Testis (tissue), 3 donors: ENCODE results near the gene PAQR8. TPM values are rescaled to one million over a fixed set of nuclear protein-coding genes. Genes with fewer than 3 reads are reported as not detected.

Experiments
- DNase-seq: peaks from one replicate; pipeline ENCODE4 v3.0.0-alpha.2; 2019
- H3K27ac ChIP-seq, 2 donors: fragments of 200-600 bp; sonication (generic); one replicate each; pipeline ENCODE4 v1.5.1; 2019
- H3K27me3 ChIP-seq: fragments of 200-600 bp; sonication (generic); one replicate; pipeline ENCODE4 v1.5.1; 2019
- H3K36me3 ChIP-seq: fragments of 200-600 bp; sonication (generic); one replicate; pipeline ENCODE4 v1.5.1; 2017; ENCODE audit warnings: low read depth; ENCODE audit errors: missing control alignments
- H3K4me1 ChIP-seq: fragments of 200-600 bp; sonication (generic); one replicate; pipeline ENCODE4 v1.5.1; 2019
- H3K4me3 ChIP-seq, 2 donors: fragments of 200-600 bp; sonication (generic); one replicate each; pipeline ENCODE4 v1.5.1; 2017 to 2019
- H3K9me3 ChIP-seq: fragments of 200-600 bp; sonication (generic); one replicate; pipeline ENCODE4 v1.5.1; 2017
- CTCF ChIP-seq, 3 experiments: fragments of 450-650 bp in 2 of 3; fragments of 200-600 bp in 1 of 3; sonication (generic) in 1 of 3; IDR thresholded peaks; one replicate each; pipeline ENCODE4 v1.5.1; 2016 to 2019; ENCODE audit warnings: antibody characterized with exemption in 3 of 3, mild to moderate bottlenecking in 2 of 3, moderate library complexity in 1 of 3
- POLR2A ChIP-seq: fragments of 450-650 bp; IDR thresholded peaks from one replicate; pipeline ENCODE4 v1.6.1; 2017; ENCODE audit warnings: antibody characterized with exemption, mild to moderate bottlenecking, moderate library complexity
- WGBS, 2 donors: methylation state at CpG; one replicate each; pipeline ENCODE4 v1.1.5; 2018; 5-methylcytosine and 5-hydroxymethylcytosine counted together
- intact Hi-C: fragments of 100-400 bp; cut with DNase I; formaldehyde crosslinking; loops from one replicate; pipeline ENCODE4 v1.15.1; 2023; ENCODE audit warnings: low total_unique reads
- polyA plus RNA-seq: library from polyadenylated mRNA; stranded (reverse); fragments of 350-450 nt; fragmentation: Illumina TruSeq; extraction: RNeasy Lipid Tissue Mini Kit (QIAGEN cat#74804); gene quantifications from one replicate; pipeline ENCODE4 v1.2.3, GENCODE V29; 2014; ENCODE audit warnings: low read depth, low replicate concordance; ENCODE audit not compliant: insufficient read depth
- total RNA-seq, 2 donors: library from RNA; depleted of rRNA; stranded (reverse); fragments of >200 nt; gene quantifications; one replicate each; pipeline ENCODE4 v1.2.3, GENCODE V29; 2016

PAQR8 gene
- total and polyA plus RNA-seq, 3 donors from 2014 or later = 8.3 to 11.0 (median 9.0) TPM

GRCh38 chr6:52352239-52353018 is 9.5 kb upstream of the PAQR8 start:
- no peak overlapping the region for H3K4me3 ChIP-seq
- intact Hi-C loops = no loop called here
- WGBS, 2 donors = 59 to 66% methylated on average over 5 of the region's 5 CpGs
- H3K36me3 ChIP-seq = no peaks in the 10 kb centered on the region
- no peak for TF ChIP-seq CTCF (IDR thresholded peaks at IDR 0.05)
- H3K9me3 ChIP-seq = no peaks in the 10 kb centered on the region
- no peaks in the 10 kb centered on the region for H3K4me1 ChIP-seq
- no peak overlapping the region for H3K27ac ChIP-seq
- no peaks in the 10 kb centered on the region for H3K27me3 ChIP-seq
- no peak for DNase-seq

- no peak for TF ChIP-seq CTCF (IDR thresholded peaks at IDR 0.05)
- TF ChIP-seq POLR2A = no peak
- WGBS, 2 donors = 39 to 45% methylated on average over 2 of the region's 2 CpGs
- intact Hi-C loops = no loop called here
Measured at GRCh38 chr6:52356017-52356416, 5.9 kb upstream of the PAQR8 start.

GRCh38 chr6:52359403-52359802 is 2.5 kb upstream of the PAQR8 start:
- peaks cover 14% of the 10 kb centered on the region for H3K4me1 ChIP-seq

More at GRCh38 chr6:52356017-52356416, 5.9 kb upstream of the PAQR8 start:
- H3K36me3 ChIP-seq = no peaks in the 10 kb centered on the region
- no peak for DNase-seq
- H3K27ac ChIP-seq = no peak overlapping the region
- H3K27me3 ChIP-seq = no peaks in the 10 kb centered on the region
- no peak overlapping the region for H3K4me3 ChIP-seq
- no peaks in the 10 kb centered on the region for H3K9me3 ChIP-seq
- peaks cover 2% of the 10 kb centered on the region for H3K4me1 ChIP-seq

GRCh38 chr6:52360028-52360427 is 1.9 kb upstream of the PAQR8 start:
- 90 to 96% methylated on average over 3 of the region's 3 CpGs for WGBS, 2 donors
- TF ChIP-seq CTCF (IDR thresholded peaks at IDR 0.05) (no peak), POLR2A (no peak)
- Histone ChIP-seq H3K4me3 (no peak overlapping the region), H3K27me3 (no peaks in the 10 kb centered on the region), H3K4me1 (peaks cover 14% of the 10 kb centered on the region), H3K36me3 (no peaks in the 10 kb centered on the region), H3K9me3 (no peaks in the 10 kb centered on the region), H3K27ac (no peak overlapping the region)
- no peak for DNase-seq
- intact Hi-C loops = no loop called here

More at GRCh38 chr6:52359403-52359802, 2.5 kb upstream of the PAQR8 start:
- no peaks in the 10 kb centered on the region for H3K27me3 ChIP-seq
- no peak overlapping the region for H3K27ac ChIP-seq
- H3K9me3 ChIP-seq = no peaks in the 10 kb centered on the region
- no peak for DNase-seq
- TF ChIP-seq POLR2A (no peak), CTCF (IDR thresholded peaks at IDR 0.05) (no peak)
- no peak overlapping the region for H3K4me3 ChIP-seq
- WGBS, 2 donors = 85 to 88% methylated on average over 1 of the region's 1 CpG
- H3K36me3 ChIP-seq = no peaks in the 10 kb centered on the region
- intact Hi-C loops = no loop called here
